ENCODE data around the gene MYCL. TPM values are rescaled to one million over a fixed set of nuclear protein-coding genes. Genes with fewer than 3 reads are reported as not detected.
"Not testable (repeated sequence)": the region's sequence is repeated elsewhere in the genome, so short reads cannot be mapped to it uniquely, and the experiment has no call there.

Gene MYCL
- total and polyA plus RNA-seq, 9 donors: 1.7 to 8.4 (median 3.2) TPM

GRCh38 chr1:39917825-39918224 is 16.1 kb upstream of the MYCL start:
- no peaks in the 10 kb centered on the region for H3K9me3 ChIP-seq (replicated peaks; ENCODE audit: control insufficient read depth, low read depth, low read length)
- H3K4me1 ChIP-seq (ENCODE audit: control insufficient read depth, insufficient read depth, low read length): peaks cover 6% of the 10 kb centered on the region
- no peak for DNase-seq
- no peak overlapping the region for H3K27ac ChIP-seq (ENCODE audit: low read length)
- H3K27me3 ChIP-seq (ENCODE audit: control insufficient read depth, insufficient read depth, low read length): peaks cover 8% of the 10 kb centered on the region
- no CpG with 5 or more reads among the region's 2 CpGs for WGBS (ENCODE audit: insufficient coverage)
- H3K4me3 ChIP-seq (ENCODE audit: low read length): no peak overlapping the region
- H3K36me3 ChIP-seq (ENCODE audit: control insufficient read depth, insufficient read depth, low read length): no peaks in the 10 kb centered on the region

- Histone ChIP-seq H3K9me3 (replicated peaks; ENCODE audit: control insufficient read depth, low read depth, low read length) (no peaks in the 10 kb centered on the region), H3K36me3 (ENCODE audit: control insufficient read depth, insufficient read depth, low read length) (no peaks in the 10 kb centered on the region), H3K27ac (ENCODE audit: low read length) (no peak overlapping the region), H3K4me3 (ENCODE audit: low read length) (no peak overlapping the region), H3K4me1 (ENCODE audit: control insufficient read depth, insufficient read depth, low read length) (no peaks in the 10 kb centered on the region), H3K27me3 (ENCODE audit: control insufficient read depth, insufficient read depth, low read length) (no peaks in the 10 kb centered on the region)
- no peak for DNase-seq
- no CpG with 5 or more reads among the region's 6 CpGs for WGBS (ENCODE audit: insufficient coverage)
Measured at GRCh38 chr1:39915499-39916129, 13.9 kb upstream of the MYCL start.

GRCh38 chr1:39913136-39913535 is 11.4 kb upstream of the MYCL start:
- DNase-seq; H3K27me3 ChIP-seq (ENCODE audit: control insufficient read depth, insufficient read depth, low read length); H3K4me3 ChIP-seq (ENCODE audit: low read length); H3K4me1 ChIP-seq (ENCODE audit: control insufficient read depth, insufficient read depth, low read length); H3K27ac ChIP-seq (ENCODE audit: low read length); H3K36me3 ChIP-seq (ENCODE audit: control insufficient read depth, insufficient read depth, low read length); H3K9me3 ChIP-seq (replicated peaks; ENCODE audit: control insufficient read depth, low read depth, low read length): not testable (repeated sequence)
- 85% methylated on average over 4 of the region's 30 CpGs for WGBS (ENCODE audit: insufficient coverage)

- H3K4me3 ChIP-seq (ENCODE audit: low read length): no peak overlapping the region
- WGBS (ENCODE audit: insufficient coverage): 94% methylated on average over 3 of the region's 3 CpGs
- no peak for DNase-seq
Measured at GRCh38 chr1:39910263-39910662, 8.5 kb upstream of the MYCL start.

GRCh38 chr1:39908534-39908933 is 6.8 kb upstream of the MYCL start:
- no peak overlapping the region for H3K4me3 ChIP-seq (ENCODE audit: low read length)
- 60% methylated on average over 1 of the region's 2 CpGs for WGBS (ENCODE audit: insufficient coverage)
- DNase-seq: no peak
- H3K36me3 ChIP-seq (ENCODE audit: control insufficient read depth, insufficient read depth, low read length): no peaks in the 10 kb centered on the region
- peaks cover 4% of the 10 kb centered on the region for H3K27me3 ChIP-seq (ENCODE audit: control insufficient read depth, insufficient read depth, low read length)
- H3K27ac ChIP-seq (ENCODE audit: low read length): no peak overlapping the region
- H3K9me3 ChIP-seq (replicated peaks; ENCODE audit: control insufficient read depth, low read depth, low read length): peaks cover 6% of the 10 kb centered on the region
- no peaks in the 10 kb centered on the region for H3K4me1 ChIP-seq (ENCODE audit: control insufficient read depth, insufficient read depth, low read length)

More at GRCh38 chr1:39910263-39910662, 8.5 kb upstream of the MYCL start:
- no peaks in the 10 kb centered on the region for H3K36me3 ChIP-seq (ENCODE audit: control insufficient read depth, insufficient read depth, low read length)
- no peaks in the 10 kb centered on the region for H3K27me3 ChIP-seq (ENCODE audit: control insufficient read depth, insufficient read depth, low read length)
- no peak overlapping the region for H3K27ac ChIP-seq (ENCODE audit: low read length)
- H3K9me3 ChIP-seq (replicated peaks; ENCODE audit: control insufficient read depth, low read depth, low read length): peaks cover 6% of the 10 kb centered on the region
- H3K4me1 ChIP-seq (ENCODE audit: control insufficient read depth, insufficient read depth, low read length): no peaks in the 10 kb centered on the region

- no peaks in the 10 kb centered on the region for H3K36me3 ChIP-seq (ENCODE audit: control insufficient read depth, insufficient read depth, low read length)
- H3K4me3 ChIP-seq (ENCODE audit: low read length): no peak overlapping the region
- peaks cover 11% of the 10 kb centered on the region for H3K27me3 ChIP-seq (ENCODE audit: control insufficient read depth, insufficient read depth, low read length)
- H3K9me3 ChIP-seq (replicated peaks; ENCODE audit: control insufficient read depth, low read depth, low read length): peaks cover 6% of the 10 kb centered on the region
- no peak overlapping the region for H3K27ac ChIP-seq (ENCODE audit: low read length)
- peak; percentile 40 for DNase-seq
- no CpG with 5 or more reads among the region's 3 CpGs for WGBS (ENCODE audit: insufficient coverage)
- no peaks in the 10 kb centered on the region for H3K4me1 ChIP-seq (ENCODE audit: control insufficient read depth, insufficient read depth, low read length)
Measured at GRCh38 chr1:39907528-39908453, 6.1 kb upstream of the MYCL start.

- no peak for DNase-seq
- Histone ChIP-seq H3K4me3 (ENCODE audit: low read length) (no peak overlapping the region), H3K4me1 (ENCODE audit: control insufficient read depth, insufficient read depth, low read length) (peaks cover 17% of the 10 kb centered on the region), H3K27ac (ENCODE audit: low read length) (no peak overlapping the region), H3K9me3 (replicated peaks; ENCODE audit: control insufficient read depth, low read depth, low read length) (peaks cover 6% of the 10 kb centered on the region), H3K27me3 (ENCODE audit: control insufficient read depth, insufficient read depth, low read length) (peaks cover 34% of the 10 kb centered on the region), H3K36me3 (ENCODE audit: control insufficient read depth, insufficient read depth, low read length) (no peaks in the 10 kb centered on the region)
- WGBS (ENCODE audit: insufficient coverage): no CpG with 5 or more reads among the region's 4 CpGs
Measured at GRCh38 chr1:39905172-39905571, 3.5 kb upstream of the MYCL start.

- H3K4me3 ChIP-seq (ENCODE audit: low read length): peak overlapping the region; percentile 58
- no peaks in the 10 kb centered on the region for H3K9me3 ChIP-seq (replicated peaks; ENCODE audit: control insufficient read depth, low read depth, low read length)
- H3K27ac ChIP-seq (ENCODE audit: low read length): no peak overlapping the region
- peaks cover 39% of the 10 kb centered on the region for H3K4me1 ChIP-seq (ENCODE audit: control insufficient read depth, insufficient read depth, low read length)
- no peaks in the 10 kb centered on the region for H3K36me3 ChIP-seq (ENCODE audit: control insufficient read depth, insufficient read depth, low read length)
- no peak for DNase-seq
- peaks cover 53% of the 10 kb centered on the region for H3K27me3 ChIP-seq (ENCODE audit: control insufficient read depth, insufficient read depth, low read length)
- WGBS (ENCODE audit: insufficient coverage): 1% methylated on average over 8 of the region's 13 CpGs
Measured at GRCh38 chr1:39902460-39902807, 717 bp upstream of the MYCL start.

GRCh38 chr1:39901464-39901713 is 328 bp downstream of the MYCL start:
- H3K27me3 ChIP-seq (ENCODE audit: control insufficient read depth, insufficient read depth, low read length): peaks cover 53% of the 10 kb centered on the region

GRCh38 chr1:39900662-39901463 is 854 bp downstream of the MYCL start:
- H3K27ac ChIP-seq (ENCODE audit: low read length): no peak overlapping the region
- H3K4me3 ChIP-seq (ENCODE audit: low read length): peak overlapping the region; percentile 73
- H3K27me3 ChIP-seq (ENCODE audit: control insufficient read depth, insufficient read depth, low read length): peaks cover 53% of the 10 kb centered on the region
- H3K36me3 ChIP-seq (ENCODE audit: control insufficient read depth, insufficient read depth, low read length): no peaks in the 10 kb centered on the region
- H3K9me3 ChIP-seq (replicated peaks; ENCODE audit: control insufficient read depth, low read depth, low read length): no peaks in the 10 kb centered on the region
- peaks cover 54% of the 10 kb centered on the region for H3K4me1 ChIP-seq (ENCODE audit: control insufficient read depth, insufficient read depth, low read length)
- peak; percentile 13 for DNase-seq
- WGBS (ENCODE audit: insufficient coverage): 1% methylated on average over 63 of the region's 64 CpGs

More at GRCh38 chr1:39901464-39901713, 328 bp downstream of the MYCL start:
- Histone ChIP-seq H3K27ac (ENCODE audit: low read length) (peak overlapping the region; percentile 13), H3K4me1 (ENCODE audit: control insufficient read depth, insufficient read depth, low read length) (peaks cover 49% of the 10 kb centered on the region), H3K36me3 (ENCODE audit: control insufficient read depth, insufficient read depth, low read length) (no peaks in the 10 kb centered on the region), H3K9me3 (replicated peaks; ENCODE audit: control insufficient read depth, low read depth, low read length) (no peaks in the 10 kb centered on the region), H3K4me3 (ENCODE audit: low read length) (peak overlapping the region; percentile 73)
- DNase-seq: no peak
- WGBS (ENCODE audit: insufficient coverage): under 1% methylated on average over 24 of the region's 28 CpGs

All from muscle of leg (tissue), 11 donors.